Calu3 (cell line): ENCODE results near the gene CATSPER1. TPM values are rescaled to one million over a fixed set of nuclear protein-coding genes. Genes with fewer than 3 reads are reported as not detected.

Experiments
- Bru-seq: library from RNA; stranded (reverse); fragments of 400-500 nt; gene quantifications from one replicate; lab custom pipeline; 2021; lab: Mats Ljungman, UMichigan
- BruChase-seq, 2 experiments: library from RNA; stranded (reverse); fragments of 400-500 nt; gene quantifications; one replicate each; lab custom pipeline; 2021; lab: Mats Ljungman, UMichigan
- BruUV-seq: library from RNA; stranded (reverse); fragments of 400-500 nt; replicated peaks from 2 replicates; lab custom pipeline; 2021; lab: Mats Ljungman, UMichigan
- CTCF ChIA-PET: fragments of 300-600 bp; sonication (Branson Sonifier 250); formaldehyde crosslinking; loops from one replicate; lab custom pipeline; 2022; ENCODE audit warnings: antibody characterized with exemption; lab: Charles Lee
- DNase-seq: peaks from one replicate; pipeline ENCODE4 v3.0.0; 2022
- H3K27ac Mint-ChIP-seq: one replicate; pipeline ENCODE4 v1.8.0; 2022; ENCODE audit warnings: mixed read lengths; ENCODE audit not compliant: unreplicated experiment
- H3K27me3 Mint-ChIP-seq: one replicate; pipeline ENCODE4 v1.8.0; 2022; ENCODE audit warnings: mixed read lengths; ENCODE audit not compliant: unreplicated experiment
- H3K36me3 Mint-ChIP-seq: one replicate; pipeline ENCODE4 v1.8.0; 2022; ENCODE audit warnings: mild to moderate bottlenecking, moderate library complexity, mixed read lengths; ENCODE audit not compliant: insufficient read depth, unreplicated experiment
- H3K4me1 Mint-ChIP-seq: one replicate; pipeline ENCODE4 v1.8.0; 2022; ENCODE audit warnings: mild to moderate bottlenecking, low read depth, mixed read lengths; ENCODE audit not compliant: unreplicated experiment
- H3K4me3 Mint-ChIP-seq: one replicate; pipeline ENCODE4 v1.8.0; 2022; ENCODE audit warnings: mild to moderate bottlenecking, low read depth, moderate library complexity, mixed read lengths; ENCODE audit not compliant: unreplicated experiment
- H3K9me3 Mint-ChIP-seq: one replicate; pipeline ENCODE4 v1.8.0; 2022; ENCODE audit warnings: low read depth, mixed read lengths; ENCODE audit not compliant: unreplicated experiment
- CTCF ChIP-seq: fragments of 200-600 bp; IDR thresholded peaks from one replicate; pipeline ENCODE4 v1.8.0; 2022; ENCODE audit warnings: antibody characterized with exemption; ENCODE audit not compliant: unreplicated experiment
- intact Hi-C: fragments of 100-400 bp; cut with micrococcal nuclease; formaldehyde crosslinking; loops from one replicate; pipeline ENCODE4 v1.10.0; 2022; ENCODE audit not compliant: unreplicated experiment
- long read RNA-seq: library from polyadenylated mRNA; stranded (forward); transcript quantifications from one replicate; pipeline ENCODE4 v2.0.0, GENCODE V29; 2022
- total RNA-seq: library from RNA; stranded (reverse); gene quantifications from 2 replicates; pipeline ENCODE4 v1.2.3, GENCODE V29; 2022

CATSPER1 gene
- total RNA-seq = 1.0 and 2.6 TPM in 2 replicates
- percentile 15 among the genes with signal in this experiment for Bru-seq, nascent RNA
- BruChase-seq, experiment 1, labeled RNA remaining after a 6-hour chase = percentile 22 among the genes with signal in this experiment
- percentile 16 among the genes with signal in this experiment for BruChase-seq, experiment 2, labeled RNA remaining after a 2-hour chase
- long read RNA-seq, partial matches to known transcripts = 0 of 4 reads
- long read RNA-seq, other reads (novel, unspliced or antisense) = 4 of 4 reads

GRCh38 chr11:66026017-66026529, at the start of gene CATSPER1:
TSS of gene CATSPER1 (minus strand) at chr11:66026479. CDS start at chr11:66026379, 100 bp downstream.
- no peak within 1 kb of the TSS for H3K4me3 Mint-ChIP-seq
- CTCF ChIA-PET = interaction anchor here (0.6 to 1.6 kb wide), 2 partner anchors 11 to 15 kb away, joined by 3 read pairs; no protein-coding TSS in a partner anchor
- no peak within 1 kb of the TSS for H3K27ac Mint-ChIP-seq
- H3K36me3 Mint-ChIP-seq = peaks cover 9% of the 10 kb centered on the region
- no peak for DNase-seq
- H3K4me1 Mint-ChIP-seq = peaks cover 15% of the 10 kb centered on the region
- H3K9me3 Mint-ChIP-seq = no peaks in the 10 kb centered on the region
- BruUV-seq = no TSS peak
- peaks cover 23% of the 10 kb centered on the region for H3K27me3 Mint-ChIP-seq
- intact Hi-C loops = no loop called here
- no peak for TF ChIP-seq CTCF

GRCh38 chr11:66075273-66075672, 49.0 kb upstream of the CATSPER1 start:
- CTCF ChIA-PET = interaction anchor here (0.6 to 0.9 kb wide), 3 partner anchors 30 to 185 kb away, joined by 3 to 8 read pairs (median 4); partner anchors contain the start of gene CCDC85B
- BruUV-seq = no TSS peak
- Mint-ChIP-seq H3K27ac (no peak overlapping the region), H3K4me3 (no peak overlapping the region), H3K4me1 (peaks cover 25% of the 10 kb centered on the region), H3K36me3 (peaks cover 18% of the 10 kb centered on the region), H3K27me3 (no peaks in the 10 kb centered on the region), H3K9me3 (no peaks in the 10 kb centered on the region)
- TF ChIP-seq CTCF = no peak
- no peak for DNase-seq
- intact Hi-C loops = no loop called here

GRCh38 chr11:66073669-66074068, 47.4 kb upstream of the CATSPER1 start:
- Mint-ChIP-seq H3K27me3 (no peaks in the 10 kb centered on the region), H3K4me3 (no peak overlapping the region), H3K4me1 (peaks cover 24% of the 10 kb centered on the region), H3K27ac (no peak overlapping the region), H3K9me3 (no peaks in the 10 kb centered on the region), H3K36me3 (peaks cover 29% of the 10 kb centered on the region)
- BruUV-seq = no TSS peak
- TF ChIP-seq CTCF = no peak
- DNase-seq = no peak
- CTCF ChIA-PET = interaction anchor here (0.6 kb wide), 1 partner anchor 14 kb away, joined by 6 read pairs; no protein-coding TSS in a partner anchor
- intact Hi-C loops = no loop called here

- no peak for TF ChIP-seq CTCF
- Mint-ChIP-seq H3K27me3 (no peaks in the 10 kb centered on the region), H3K36me3 (peaks cover 38% of the 10 kb centered on the region), H3K4me3 (no peak overlapping the region), H3K4me1 (peaks cover 33% of the 10 kb centered on the region), H3K27ac (no peak overlapping the region), H3K9me3 (no peaks in the 10 kb centered on the region)
- intact Hi-C loops = no loop called here
- CTCF ChIA-PET = no interaction called here
- no peak for DNase-seq
- BruUV-seq = no TSS peak
Observed at GRCh38 chr11:66072518-66072917, 46.2 kb upstream of the CATSPER1 start.
